ENCODE measurements around the gene SPEF1.
"Not testable (repeated sequence)": the region's sequence is repeated elsewhere in the genome, so short reads cannot be mapped to it uniquely, and the experiment has no call there.

The SPEF1 gene

DNA sequence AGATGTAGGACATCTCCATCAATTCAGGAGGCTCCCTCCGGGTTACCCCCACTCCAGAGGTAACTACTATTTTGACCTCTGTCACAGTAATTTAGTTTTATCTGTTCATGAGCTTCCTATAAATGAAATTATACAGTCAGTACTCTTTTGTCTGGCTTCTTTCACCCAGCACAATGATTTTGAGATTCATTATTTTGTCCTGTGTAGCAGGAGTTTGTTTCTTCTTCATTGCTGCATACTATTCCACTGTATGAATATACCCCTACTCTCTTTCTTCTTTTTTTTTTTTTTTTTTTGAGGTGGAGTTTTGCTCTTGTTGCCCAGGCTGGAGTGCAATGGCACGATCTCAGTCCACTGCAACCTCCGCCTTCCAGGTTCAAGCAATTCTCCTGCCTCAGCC is 27.3 kb upstream of the SPEF1 start:
- DNase-seq: no peak

DNA sequence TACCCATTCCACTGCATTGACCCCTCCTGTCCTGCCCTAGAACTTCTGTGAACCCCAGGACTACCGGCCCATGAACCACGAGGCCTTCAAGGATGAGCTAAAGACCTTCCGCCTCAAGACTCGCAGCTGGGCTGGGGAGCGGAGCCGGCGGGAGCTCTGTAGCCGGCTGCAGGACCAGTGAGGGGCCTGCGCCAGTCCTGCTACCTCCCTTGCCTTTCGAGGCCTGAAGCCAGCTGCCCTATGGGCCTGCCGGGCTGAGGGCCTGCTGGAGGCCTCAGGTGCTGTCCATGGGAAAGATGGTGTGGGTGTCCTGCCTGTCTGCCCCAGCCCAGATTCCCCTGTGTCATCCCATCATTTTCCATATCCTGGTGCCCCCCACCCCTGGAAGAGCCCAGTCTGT is 23.5 kb upstream of the SPEF1 start:
- DNase-seq: no peak

DNA sequence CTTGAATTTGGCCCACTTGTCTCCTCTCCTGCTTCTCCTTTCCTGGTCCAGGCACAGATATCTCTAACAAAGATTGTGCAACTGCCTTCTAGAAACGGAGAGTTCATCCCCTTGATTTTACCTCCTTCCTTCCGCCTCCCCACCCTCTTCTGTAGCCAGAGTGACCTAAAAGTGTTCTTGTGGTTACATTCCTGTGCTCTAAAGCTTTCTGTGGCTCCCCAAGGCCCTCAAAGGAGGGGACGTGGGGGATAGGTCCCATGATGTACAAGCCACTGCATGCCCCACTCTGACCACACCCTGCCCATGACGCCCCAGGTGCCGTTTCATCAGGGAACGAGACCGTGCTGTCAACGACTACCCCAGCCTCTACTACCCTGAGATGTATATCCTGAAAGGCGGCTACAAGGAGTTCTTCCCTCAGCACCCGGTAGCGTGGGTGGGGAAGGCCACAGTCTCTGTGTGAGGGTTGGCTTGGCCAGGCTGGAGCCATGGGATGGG is 23.1 kb upstream of the SPEF1 start:
- no peak for DNase-seq

DNA sequence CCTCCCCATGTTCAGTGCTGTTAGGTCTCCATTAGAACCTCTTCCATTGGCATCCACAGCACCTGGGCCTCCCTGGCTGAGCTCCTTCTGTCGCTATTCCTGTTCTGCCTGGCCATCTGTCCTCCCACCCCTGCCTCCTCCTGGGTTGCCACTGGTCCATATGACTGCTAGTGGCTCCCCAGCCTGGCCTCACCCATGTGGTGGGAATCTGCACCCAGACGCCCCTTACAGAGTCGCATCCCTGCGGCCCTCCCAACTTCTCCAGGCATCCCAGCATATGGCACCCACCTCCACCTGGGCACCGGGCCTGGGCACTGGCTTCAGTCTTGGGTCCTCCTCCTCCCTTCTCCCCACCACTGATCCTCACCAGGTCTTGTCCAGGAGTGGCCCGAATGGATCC is 22.6 kb upstream of the SPEF1 start:
- no peak for DNase-seq

DNA sequence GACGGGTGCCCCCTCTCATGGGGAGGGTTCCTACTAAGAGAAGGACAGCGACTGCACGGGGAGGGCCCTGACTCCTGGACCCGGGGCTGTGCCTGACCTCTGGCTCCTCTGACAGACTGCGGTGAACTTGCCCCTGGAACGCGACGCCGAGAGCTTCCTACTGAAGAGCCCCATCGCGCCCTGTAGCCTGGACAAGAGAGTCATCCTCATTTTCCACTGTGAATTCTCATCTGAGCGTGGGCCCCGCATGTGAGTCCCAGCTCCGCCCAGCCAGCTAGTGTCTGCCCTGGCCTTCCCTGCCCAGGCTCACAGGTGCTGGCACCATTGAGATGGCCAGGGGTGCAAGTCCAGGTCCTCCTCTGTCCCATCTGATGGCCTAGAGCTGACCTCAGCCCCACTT is 22.0 kb upstream of the SPEF1 start:
- DNase-seq: no peak

DNA sequence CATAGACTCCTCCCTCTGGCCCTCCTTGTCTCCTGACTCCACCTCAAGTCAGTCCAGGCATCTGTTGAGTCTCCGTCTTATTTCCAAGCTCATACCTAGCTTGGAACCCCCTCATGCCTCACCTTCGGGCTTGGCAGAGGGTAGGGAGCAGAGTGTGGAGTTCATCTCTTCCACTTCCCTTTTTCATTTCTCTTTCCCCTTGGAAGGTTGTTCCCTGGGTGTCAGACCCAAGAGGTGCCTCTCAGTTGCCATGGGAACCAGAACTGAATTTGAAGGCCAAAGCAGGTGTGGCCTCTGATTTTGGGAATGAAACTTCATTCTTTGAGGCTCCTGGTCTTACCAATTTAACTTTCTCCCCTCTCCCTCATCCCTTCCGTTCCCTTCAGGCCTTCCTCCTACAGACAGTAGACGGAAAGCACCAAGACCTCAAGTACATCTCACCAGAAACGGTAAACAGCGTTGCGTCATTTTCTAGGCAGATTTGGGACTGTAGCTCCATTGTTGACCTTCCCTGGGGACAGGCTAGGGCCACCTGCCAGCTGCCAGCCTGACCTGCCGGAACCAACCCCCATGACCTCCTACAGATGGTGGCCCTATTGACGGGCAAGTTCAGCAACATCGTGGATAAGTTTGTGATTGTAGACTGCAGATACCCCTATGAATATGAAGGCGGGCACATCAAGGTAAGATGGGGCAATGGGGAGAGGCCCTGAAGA is 21.4 kb upstream of the SPEF1 start:
- DNase-seq: no peak

DNA sequence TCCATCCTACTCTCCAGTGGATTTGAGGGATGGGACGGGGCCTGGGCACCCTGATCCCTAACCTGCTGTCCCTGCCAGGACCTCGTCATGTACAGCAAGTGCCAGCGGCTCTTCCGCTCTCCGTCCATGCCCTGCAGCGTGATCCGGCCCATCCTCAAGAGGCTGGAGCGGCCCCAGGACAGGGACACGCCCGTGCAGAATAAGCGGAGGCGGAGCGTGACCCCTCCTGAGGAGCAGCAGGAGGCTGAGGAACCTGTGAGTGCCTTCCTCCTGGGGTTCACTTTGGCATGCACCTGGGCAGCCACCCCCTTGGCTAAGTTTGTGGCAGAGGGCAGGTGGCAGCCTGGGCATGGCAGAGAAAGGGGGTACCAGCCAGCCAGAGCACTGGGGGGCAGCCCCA is 20.6 kb upstream of the SPEF1 start:
- no peak for DNase-seq

DNA sequence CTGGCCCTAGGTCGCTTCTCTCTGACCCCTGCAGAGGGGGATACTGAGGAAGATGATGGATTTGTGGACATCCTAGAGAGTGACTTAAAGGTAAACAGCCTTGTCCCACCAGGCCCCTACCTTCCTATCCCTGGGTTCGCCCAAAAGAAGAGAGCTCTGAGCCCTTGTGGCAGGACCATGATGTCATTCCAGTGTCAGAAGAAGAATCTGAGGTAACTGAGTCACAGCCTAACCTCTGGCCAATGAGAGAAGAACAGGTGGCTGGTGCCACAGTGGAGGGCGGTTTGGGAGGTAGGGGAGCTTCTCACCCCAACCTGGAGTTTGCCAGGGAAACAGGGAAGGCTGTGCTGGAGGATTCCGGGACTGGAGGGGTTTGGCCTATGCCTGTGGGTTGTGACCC is 20.1 kb upstream of the SPEF1 start:
- DNase-seq: no peak

DNA sequence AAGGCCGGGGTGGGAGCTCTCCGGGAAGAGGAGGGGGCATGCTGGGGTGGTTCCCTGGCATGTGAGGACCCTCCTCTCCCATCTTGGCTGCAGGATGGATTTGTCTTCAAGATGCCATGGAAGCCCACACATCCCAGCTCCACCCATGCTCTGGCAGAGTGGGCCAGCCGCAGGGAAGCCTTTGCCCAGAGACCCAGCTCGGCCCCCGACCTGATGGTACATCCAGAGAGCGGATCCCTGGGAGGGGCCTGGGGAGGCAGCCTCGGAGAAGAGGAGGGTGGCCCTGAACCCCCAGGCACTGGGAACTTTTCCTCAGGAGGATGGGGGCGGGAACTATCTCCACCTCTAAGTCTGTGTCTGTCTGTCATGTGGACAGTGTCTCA is 19.6 kb upstream of the SPEF1 start:
- no peak for DNase-seq

DNA sequence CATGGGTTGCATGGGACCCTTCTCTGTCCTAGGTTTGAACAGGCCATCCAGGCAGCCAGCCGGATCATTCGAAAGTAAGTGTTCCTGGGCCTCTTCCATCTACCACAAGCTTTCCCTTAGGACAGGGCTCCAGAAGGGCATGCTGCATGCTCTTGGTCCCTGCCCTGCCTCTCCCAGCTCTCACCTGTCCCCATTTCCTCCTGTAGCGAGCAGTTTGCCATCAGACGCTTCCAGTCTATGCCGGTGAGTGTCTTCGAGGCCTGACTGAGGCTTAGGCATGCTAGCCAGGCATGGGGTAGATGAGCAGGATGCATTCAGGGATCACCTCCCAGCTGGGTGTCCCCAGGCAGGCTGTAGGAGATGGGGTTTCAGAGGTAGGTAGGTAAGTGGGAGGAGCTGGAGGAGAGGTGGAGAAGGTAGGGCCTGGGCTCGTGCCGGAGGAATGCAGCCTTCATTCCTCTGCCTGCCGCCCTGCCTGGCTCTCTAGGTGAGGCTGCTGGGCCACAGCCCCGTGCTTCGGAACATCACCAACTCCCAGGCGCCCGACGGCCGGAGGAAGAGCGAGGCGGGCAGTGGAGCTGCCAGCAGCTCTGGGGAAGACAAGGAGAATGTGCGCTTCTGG is 19.1 kb upstream of the SPEF1 start:
- DNase-seq: no peak

DNA sequence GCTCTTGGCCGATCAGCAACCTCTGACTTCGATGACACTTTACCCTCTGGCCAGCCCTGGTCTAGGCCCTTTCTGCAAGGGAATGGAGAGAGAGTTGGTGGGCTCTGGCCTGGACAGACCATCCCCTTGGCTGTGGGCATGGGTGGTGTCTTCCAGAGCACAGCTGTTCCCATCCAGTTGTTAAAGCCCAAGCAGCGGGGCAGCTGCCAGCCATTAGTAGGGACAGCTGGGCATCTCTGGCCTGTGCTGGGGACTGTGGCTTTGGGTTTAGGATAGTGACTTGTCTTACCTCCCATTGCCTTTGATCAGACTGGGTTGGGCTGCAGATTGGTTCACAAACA is 17.6 kb upstream of the SPEF1 start:
- no peak for DNase-seq

DNA sequence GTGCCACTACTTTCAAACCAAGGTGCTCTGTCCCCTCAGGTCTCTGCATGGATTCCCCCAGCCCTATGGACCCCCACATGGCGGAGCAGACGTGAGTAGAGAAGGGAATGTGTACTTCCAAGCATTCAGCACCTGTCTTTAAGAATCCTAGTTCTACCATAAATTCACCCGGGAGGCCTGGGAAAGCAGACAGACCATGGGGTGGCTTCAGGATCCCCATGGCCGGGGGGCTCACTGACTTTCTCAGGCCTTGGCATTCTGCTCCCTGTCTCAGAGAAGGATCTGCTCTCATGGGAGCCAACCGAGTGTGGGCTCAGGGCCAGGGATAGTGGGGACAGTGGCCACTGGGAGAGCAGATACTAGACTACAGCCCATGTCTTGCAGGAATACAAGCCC is 17.1 kb upstream of the SPEF1 start:
- no peak for DNase-seq

DNA sequence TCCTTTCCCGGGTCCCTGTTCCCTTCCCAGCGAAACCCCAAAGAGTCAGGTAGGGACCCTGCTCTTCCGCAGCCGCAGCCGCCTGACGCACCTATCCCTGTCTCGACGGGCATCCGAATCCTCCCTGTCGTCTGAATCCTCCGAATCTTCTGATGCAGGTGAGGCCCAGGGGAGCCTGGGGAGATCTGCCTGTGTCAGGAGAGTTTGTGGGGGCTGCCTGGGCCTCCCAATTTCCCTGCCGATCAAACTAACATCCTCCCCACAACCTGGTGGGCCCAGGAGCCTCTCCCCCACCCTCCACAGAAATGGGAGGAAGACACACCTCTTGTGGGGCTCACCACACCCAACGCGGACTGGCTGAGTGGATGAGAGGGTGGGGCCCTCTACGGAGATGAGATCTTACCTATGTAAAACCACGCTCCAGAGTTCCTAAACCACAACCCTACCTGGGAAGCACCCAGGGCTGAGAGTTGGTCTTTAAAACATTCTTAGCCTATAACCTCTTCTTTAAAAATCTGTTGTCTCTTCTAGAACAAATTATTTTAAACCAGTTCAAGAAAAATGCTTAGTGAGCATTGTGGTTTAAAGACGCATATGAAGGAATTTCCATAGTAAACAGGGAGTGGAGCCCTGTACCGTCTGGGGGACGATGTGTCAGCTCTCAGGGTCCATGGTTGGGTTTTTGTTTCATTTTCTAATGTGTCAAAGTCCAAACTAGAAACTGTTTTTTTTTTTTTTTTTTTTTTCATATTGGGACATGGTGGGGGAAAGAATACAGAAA is 16.5 kb upstream of the SPEF1 start:
- no peak for DNase-seq

DNA sequence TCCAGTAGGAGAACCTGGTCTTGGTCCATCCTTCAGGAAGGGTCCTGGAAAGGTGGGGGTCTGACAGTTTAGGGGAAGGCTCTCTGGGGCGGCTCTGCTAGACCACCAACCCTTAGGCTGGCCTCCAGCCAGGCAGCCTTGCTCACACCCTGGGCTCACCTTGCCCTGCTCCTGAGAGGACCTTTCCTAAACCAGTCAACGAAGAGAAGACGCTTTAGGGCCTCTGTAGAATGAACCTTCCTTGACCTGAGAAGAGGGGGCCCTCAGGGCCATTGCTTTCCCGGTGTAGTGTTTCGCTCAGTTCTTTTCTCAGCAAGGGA is 15.9 kb upstream of the SPEF1 start:
- DNase-seq: no peak

DNA sequence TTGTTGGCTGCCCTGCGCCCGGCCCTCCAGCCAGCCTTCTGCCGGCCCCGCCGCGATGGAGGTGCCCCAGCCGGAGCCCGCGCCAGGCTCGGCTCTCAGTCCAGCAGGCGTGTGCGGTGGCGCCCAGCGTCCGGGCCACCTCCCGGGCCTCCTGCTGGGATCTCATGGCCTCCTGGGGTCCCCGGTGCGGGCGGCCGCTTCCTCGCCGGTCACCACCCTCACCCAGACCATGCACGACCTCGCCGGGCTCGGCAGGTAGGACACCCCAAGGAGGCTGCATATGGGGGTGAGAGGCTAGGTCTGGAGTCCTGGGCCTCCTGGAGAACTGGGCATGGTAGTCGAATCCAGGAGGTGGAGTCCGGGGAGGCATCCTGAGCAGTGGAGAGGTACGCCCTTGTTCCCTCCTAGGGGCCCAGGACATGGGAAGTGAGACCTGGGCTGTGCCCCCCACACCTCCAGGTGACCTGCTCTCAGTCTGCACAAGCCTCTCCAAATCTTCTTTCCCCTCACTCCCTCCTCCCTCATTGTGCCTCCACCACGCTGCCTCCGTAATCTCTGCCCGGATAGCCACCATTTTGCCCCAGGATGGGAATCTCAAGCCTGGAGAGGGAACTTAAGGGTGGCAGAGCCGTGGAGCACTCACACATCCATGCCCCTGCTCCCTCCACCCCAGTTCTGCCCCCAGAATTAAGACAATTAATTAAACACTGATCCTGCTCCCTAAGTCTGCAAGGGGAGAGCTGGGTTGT is 15.4 kb upstream of the SPEF1 start:
- no peak for DNase-seq

DNA sequence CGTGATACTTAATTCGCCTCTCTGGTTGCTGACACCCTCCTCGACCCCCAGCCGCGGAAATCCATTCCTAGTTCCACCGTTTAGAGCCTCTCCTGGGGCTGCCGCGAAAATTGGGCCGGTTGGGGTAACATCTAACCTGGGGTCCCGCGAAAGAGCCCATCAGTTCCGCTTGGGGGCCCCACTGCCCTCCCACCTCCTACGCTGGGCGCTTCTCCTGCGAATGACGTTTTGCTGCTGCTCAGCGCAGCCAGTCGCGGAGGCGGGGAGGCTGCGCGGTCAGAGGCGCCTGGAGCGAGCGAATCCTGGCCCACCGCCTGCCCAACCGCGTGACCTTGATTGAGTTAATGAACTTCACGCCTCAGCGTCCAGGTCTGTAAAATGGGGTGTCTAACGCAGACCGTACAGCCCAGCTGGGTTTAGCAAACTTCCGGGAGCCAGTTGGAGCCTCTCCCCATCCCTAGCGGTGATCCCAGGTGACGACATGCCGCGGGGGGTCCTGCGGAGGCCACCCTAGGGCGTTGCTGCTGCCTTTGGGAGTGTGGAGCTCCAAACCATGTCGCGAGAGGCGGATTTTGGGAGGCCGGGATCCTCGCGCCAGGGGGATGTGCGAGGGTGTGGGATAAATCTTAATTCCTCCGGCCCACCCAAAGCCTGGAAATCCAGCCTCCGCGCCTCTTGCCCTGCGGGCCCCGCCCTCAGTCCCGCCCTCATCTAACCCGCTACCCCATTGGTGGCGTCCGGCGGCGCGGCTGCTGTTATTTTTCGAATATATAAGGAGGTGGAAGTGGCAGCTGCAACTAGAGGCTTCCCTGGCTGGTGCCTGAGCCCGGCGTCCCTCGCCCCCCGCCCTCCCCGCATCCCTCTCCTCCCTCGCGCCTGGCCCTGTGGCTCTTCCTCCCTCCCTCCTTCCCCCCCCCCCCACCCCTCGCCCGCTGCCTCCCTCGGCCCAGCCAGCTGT is 14.5 kb upstream of the SPEF1 start, which contains the start of gene CDC25B:
CDC25B (plus strand) TSS at position 800 of the 958 bp plus-strand sequence. CDS start 222 bp downstream, outside the sequence.
- DNase-seq: peak; percentile 67

DNA sequence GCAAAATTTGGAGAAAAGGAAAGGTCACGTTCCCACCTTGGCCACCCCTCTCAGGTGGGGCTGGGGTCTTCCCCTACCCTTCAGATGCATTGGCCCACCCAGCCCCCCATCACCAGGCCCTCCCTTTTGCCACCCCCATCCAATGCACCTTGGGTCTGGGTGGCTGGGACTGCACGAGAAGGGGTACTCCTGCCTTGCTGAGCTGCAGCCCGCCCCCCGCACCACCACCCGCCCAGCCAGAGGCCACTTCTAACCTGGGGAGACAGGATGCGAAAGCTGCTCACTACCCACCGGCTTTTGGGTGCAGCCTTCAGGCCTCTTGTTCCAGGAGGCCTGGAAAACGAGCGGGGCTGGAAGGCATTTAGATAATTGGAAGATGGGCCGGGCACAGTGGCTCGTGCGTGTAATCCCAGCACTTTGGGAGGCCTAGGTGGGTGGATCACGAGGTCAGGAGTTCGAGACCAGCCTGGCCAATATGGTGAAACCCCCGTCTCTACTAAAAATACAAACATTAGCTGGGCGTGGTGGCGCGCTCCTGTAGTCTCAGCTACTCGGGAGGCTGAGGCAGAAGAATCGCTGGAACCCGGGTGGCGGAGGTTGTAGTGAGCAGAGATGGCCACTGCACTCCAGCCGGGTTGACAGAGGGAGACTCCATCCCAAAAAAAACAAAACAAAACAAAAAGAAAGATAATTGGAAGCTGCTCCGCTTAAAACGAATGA is 13.6 kb upstream of the SPEF1 start:
- no peak for DNase-seq

DNA sequence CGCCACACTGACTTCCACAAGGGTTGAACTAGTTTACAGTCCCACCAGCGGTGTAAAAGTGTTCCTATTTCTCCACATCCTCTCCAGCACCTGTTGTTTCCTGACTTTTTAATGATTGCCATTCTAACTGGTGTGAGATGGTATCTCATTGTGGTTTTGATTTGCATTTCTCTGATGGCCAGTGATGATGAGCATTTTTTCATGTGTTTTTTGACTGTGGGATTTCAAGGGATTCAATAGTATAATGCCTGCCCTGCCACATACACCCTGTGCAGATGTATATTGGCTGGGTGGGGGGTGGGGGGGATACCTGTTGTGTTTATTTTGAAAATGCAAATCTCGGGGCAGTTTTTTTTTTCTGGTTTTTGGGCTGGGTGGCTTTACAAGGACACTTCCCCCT is 12.9 kb upstream of the SPEF1 start:
- not testable (repeated sequence) for DNase-seq

DNA sequence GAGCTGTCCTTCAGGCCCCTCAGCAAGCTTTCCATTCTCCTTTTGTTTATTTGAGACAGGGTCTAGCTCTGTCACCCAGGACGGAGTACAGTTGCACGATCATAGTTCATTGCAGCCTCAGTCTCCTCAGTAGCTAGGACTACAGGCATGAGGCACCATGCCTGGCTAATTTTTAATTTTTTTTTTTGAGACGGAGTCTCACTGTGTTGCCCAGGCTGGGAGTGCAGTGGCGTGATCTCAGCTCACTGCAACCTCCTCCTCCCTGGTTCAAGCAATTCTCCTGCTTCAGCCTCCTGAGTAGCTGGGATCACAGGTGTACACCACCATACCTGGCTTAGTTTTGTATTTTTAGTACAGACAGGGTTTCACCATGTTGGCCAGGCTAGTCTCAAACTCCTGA is 8.0 kb upstream of the SPEF1 start:
- DNase-seq: not testable (repeated sequence)

DNA sequence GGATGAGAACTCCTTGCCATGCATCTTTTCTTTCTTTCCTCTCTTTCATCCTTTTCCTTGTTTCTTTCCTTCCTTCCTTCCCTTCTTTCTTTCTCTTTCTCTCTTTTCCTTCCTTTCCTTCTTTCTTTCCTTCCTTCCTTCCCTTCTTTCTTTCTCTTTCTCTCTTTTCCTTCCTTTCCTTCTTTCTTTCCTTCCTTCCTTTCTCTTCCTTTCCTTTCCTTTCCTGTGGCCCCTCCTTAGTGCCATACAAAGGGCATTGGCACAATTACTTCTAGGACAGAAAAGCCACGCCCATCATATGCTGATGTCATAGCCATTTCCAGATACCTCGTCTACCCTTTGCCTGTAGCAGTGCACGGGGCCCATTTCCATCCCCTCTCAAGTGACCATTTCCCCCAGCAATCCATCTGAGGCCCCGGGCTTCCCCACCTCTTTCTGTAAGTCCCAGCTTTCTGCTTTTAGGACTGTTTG is 7.5 kb upstream of the SPEF1 start:
- DNase-seq: no peak

DNA sequence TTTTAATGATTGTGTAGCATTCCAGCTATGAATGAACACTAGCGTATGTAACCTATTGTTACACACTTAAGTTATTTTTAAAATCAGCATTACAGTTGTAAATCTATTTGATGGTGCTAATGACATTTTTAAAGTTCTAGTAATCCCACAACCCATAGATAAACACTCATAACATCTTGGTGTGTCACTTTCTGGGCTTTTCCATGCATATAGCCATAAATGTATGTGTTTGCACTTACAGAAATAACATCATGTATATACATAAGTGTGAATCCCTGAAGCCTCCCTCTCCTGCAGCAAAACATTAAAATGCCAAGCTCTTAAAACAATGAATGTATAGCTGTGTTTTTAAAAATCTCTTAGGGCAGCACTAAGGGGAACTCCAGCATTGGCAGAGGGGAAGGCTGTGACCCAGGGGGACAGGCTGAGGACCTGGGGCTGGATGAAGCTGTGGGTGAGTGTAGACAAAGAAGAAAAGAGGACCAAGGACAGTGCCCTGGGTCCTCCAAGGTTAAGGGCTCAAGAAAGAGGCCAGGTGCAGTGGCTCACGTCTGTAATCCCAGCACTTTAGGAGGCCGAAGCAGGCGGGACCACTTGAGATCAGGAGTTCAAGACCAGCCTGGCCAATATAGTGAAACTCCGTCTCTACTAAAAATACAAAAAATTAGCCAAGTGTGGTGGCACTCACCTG is 6.2 kb upstream of the SPEF1 start:
- no peak for DNase-seq

Data from KG1 (cell line).